Activated T-cell treated with anti-CD3 and anti-CD28 coated beads, Interleukin-2, amount 50 U/mL, for 4 hours (primary cell): ENCODE results near the gene PPP4C. TPM values are rescaled to one million over a fixed set of nuclear protein-coding genes. Genes with fewer than 3 reads are reported as not detected.

Source experiments
- ATAC-seq, 2 donors: fragments of 200-7000 bp; cut with Tn5 transposase; one replicate each; pipeline ENCODE4 v1.10.0; 2021
- DNase-seq: peaks from one replicate; pipeline ENCODE4 v3.0.0-alpha.2; 2020
- H3K27me3 Mint-ChIP-seq: one replicate; pipeline ENCODE4 v1.8.0; 2021; ENCODE audit warnings: low read depth, mixed read lengths
- H3K36me3 Mint-ChIP-seq: one replicate; pipeline ENCODE4 v1.8.0; 2022; ENCODE audit warnings: mixed read lengths; ENCODE audit not compliant: insufficient read depth
- H3K4me1 Mint-ChIP-seq: one replicate; pipeline ENCODE4 v1.8.0; 2021; ENCODE audit warnings: low read depth, mixed read lengths
- H3K4me3 Mint-ChIP-seq: one replicate; pipeline ENCODE4 v1.8.0; 2021; ENCODE audit warnings: mild to moderate bottlenecking, moderate library complexity, mixed read lengths
- H3K9me3 Mint-ChIP-seq: one replicate; pipeline ENCODE4 v1.8.0; 2021; ENCODE audit warnings: mixed read lengths
- total RNA-seq, 3 donors: library from RNA; stranded (reverse); gene quantifications; one replicate each; pipeline ENCODE4 v1.2.1, GENCODE V29; 2021

PPP4C gene
- total RNA-seq, 3 donors from 2014 or later, result 147 to 164 (median 152) TPM

- no peak overlapping the region for H3K4me3 Mint-ChIP-seq
- no peaks in the 10 kb centered on the region for H3K9me3 Mint-ChIP-seq
- H3K36me3 Mint-ChIP-seq, result no peaks in the 10 kb centered on the region
- H3K4me1 Mint-ChIP-seq, result peaks cover 5% of the 10 kb centered on the region
- DNase-seq, result no peak
- H3K27me3 Mint-ChIP-seq, result no peaks in the 10 kb centered on the region
- ATAC-seq, result no peak
Measured at GRCh38 chr16:30131869-30132475, 56.2 kb downstream of the PPP4C start.

- H3K36me3 Mint-ChIP-seq, result no peaks in the 10 kb centered on the region
- no peak overlapping the region for H3K4me3 Mint-ChIP-seq
- ATAC-seq, result no peak
- DNase-seq, result no peak
- no peaks in the 10 kb centered on the region for H3K27me3 Mint-ChIP-seq
- peaks cover 5% of the 10 kb centered on the region for H3K4me1 Mint-ChIP-seq
- no peaks in the 10 kb centered on the region for H3K9me3 Mint-ChIP-seq
Measured at GRCh38 chr16:30132591-30132990, 56.8 kb downstream of the PPP4C start.

Other genes starting within 250 kb of the PPP4C start
- gene CDIPT, start 212.8 kb upstream of the PPP4C start, total RNA-seq, result 10 to 100 TPM; 56.7 to 61.0 (median 59.7) TPM
- gene SEZ6L2, start 176.4 kb upstream of the PPP4C start, total RNA-seq, result under 1 TPM in 2 of 3 donors, not detected in 1; 0.18 to 0.33 TPM
- gene ASPHD1, start 175.5 kb upstream of the PPP4C start, total RNA-seq, result 1 to 10 TPM; 2.1 to 3.4 (median 3.2) TPM
- 10 to 100 TPM; 42.7 to 45.4 (median 44.1) TPM for gene KCTD13, start 149.8 kb upstream of the PPP4C start, total RNA-seq
- 10 to 100 TPM; 19.3 to 30.8 (median 27.7) TPM for gene TMEM219, start 113.9 kb upstream of the PPP4C start, total RNA-seq
- 10 to 100 TPM; 34.9 to 37.9 (median 37.8) TPM for gene TAOK2, start 102.1 kb upstream of the PPP4C start, total RNA-seq
- gene HIRIP3, start 80.4 kb upstream of the PPP4C start, total RNA-seq, result 10 to 100 TPM; 43.4 to 52.5 (median 50.7) TPM
- 100 to 1,000 TPM; 103 to 113 (median 112) TPM for gene INO80E, start 79.8 kb upstream of the PPP4C start, total RNA-seq
- gene DOC2A, start 65.0 kb upstream of the PPP4C start, total RNA-seq, result 1 to 10 TPM in 2 of 3 donors, under 1 TPM in 1; 0.49 to 2.5 (median 1.1) TPM
- not detected for gene C16orf92, start 52.8 kb upstream of the PPP4C start, total RNA-seq
- gene TLCD3B, start 44.7 kb upstream of the PPP4C start, total RNA-seq, result under 1 TPM; 0.22 to 0.33 (median 0.32) TPM
- 1,000 to 10,000 TPM; 2,101 to 2,362 (median 2,220) TPM for gene ALDOA, start 10.2 kb upstream of the PPP4C start, total RNA-seq
- gene TBX6, start 15.9 kb downstream of the PPP4C start, total RNA-seq, result under 1 TPM; 0.33 to 0.87 (median 0.48) TPM
- 1 to 10 TPM; 4.4 to 7.2 (median 6.1) TPM for gene YPEL3, start 20.2 kb downstream of the PPP4C start, total RNA-seq
- 1 to 10 TPM in 2 of 3 donors, under 1 TPM in 1; 0.76 to 3.3 (median 2.7) TPM for gene GDPD3, start 37.5 kb downstream of the PPP4C start, total RNA-seq
- gene MAPK3, start 47.2 kb downstream of the PPP4C start, total RNA-seq, result 10 to 100 TPM; 29.1 to 37.5 (median 32.6) TPM
- gene CORO1A, start 107.6 kb downstream of the PPP4C start, total RNA-seq, result 100 to 1,000 TPM; 747 to 940 (median 832) TPM
- gene BOLA2B, start 117.7 kb downstream of the PPP4C start, total RNA-seq, result 100 to 1,000 TPM; 468 to 531 (median 481) TPM
- gene SLX1A, start 117.9 kb downstream of the PPP4C start, total RNA-seq, result 100 to 1,000 TPM in 1 of 3 donors, 10 to 100 TPM in 2; 84.5 to 110 (median 95.6) TPM
- gene SULT1A3, start 123.3 kb downstream of the PPP4C start, total RNA-seq, result 1 to 10 TPM; 6.8 to 7.6 (median 7.0) TPM
- gene NPIPB13, start 172.5 kb downstream of the PPP4C start, total RNA-seq, result 10 to 100 TPM in 1 of 3 donors, 1 to 10 TPM in 2; 8.2 to 10.2 (median 8.3) TPM